Iris pigment epithelial cell (primary cell): ENCODE measurements around the gene CCNI.
"Not testable (repeated sequence)": the region's sequence is repeated elsewhere in the genome, so short reads cannot be mapped to it uniquely, and the experiment has no call there.

Source experiments
- DNase-seq: peaks from one replicate; pipeline ENCODE4 v3.0.0-alpha.2; 2011; ENCODE audit warnings: low read depth

The CCNI gene

DNA sequence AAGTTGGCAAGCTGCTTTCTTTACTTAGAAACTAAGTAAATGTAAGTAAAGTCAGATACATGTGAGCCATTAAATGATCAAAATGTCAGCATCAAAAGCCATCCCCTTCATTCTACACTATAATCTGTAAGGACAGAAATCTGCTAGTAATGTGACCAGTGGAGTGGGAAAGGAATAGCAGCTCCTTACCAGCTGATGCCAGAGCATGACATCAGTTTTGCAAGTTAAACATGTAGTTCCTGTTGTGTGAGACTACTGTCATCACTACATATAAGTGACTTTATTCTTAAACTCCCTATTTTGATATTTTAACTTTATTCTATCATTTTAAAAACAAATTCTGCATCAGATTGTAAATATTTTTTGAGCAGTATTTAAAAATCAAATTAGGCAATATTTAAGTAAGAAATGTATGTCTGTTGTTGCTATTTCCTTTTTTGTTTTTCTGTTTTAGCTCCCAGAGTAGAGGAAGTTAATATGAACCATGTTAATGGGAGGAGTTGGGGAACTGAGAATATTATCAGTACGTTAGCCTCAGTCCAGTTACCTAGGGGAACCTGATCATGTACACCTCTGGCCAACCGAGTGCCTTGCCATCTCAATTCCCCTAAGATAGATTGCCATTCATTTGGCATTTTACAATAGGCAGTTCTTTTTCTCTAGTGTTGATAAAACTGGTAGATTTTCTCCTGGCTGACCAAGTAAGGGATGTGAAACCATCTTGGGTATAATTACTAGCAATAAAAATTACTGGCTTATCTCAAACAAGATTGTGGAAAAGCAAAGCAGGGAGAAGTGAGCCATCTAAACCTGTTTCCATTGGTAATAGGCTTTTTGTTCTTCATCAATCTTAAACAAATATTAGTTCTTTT is 34.7 kb downstream of the CCNI start:
- peak; percentile 45 for DNase-seq

DNA sequence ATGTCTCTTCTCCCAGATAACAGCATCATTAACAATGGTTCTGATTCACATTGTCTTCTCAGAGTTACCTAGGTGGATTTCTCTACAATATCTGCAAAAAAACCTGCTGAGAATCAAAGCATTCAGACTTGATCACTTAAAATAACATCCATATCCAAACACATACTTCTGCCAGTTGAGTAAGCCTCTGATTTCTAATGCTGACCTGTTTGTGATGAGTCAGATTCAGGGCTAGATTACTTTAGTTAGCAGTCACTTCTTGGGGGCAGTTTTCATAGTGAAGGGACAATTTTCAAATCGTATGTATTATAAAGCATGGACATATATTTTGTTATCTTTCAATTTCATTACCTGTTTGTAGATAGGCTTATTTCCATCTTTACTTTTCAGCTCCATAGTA is 35.5 kb downstream of the CCNI start:
- DNase-seq = peak; percentile 85

DNA sequence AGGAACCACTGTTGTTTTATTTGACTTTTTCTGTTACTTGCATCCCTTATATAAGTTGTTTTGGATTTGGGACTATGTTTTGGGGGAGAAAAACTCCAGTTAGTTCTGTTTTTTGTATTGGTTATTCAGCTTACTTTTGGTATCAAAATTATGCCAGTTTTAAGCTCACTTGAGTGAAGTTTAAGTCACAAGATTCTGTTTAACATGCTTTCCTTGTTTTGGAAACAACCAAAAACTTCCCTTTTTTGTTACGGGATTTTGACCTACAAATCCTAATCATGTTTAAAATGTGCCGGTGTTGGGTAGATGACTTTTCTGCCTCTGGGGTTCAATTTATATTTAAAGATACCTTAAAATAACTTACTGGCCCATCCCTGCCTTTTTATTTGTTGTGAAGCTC is 36.0 kb downstream of the CCNI start:
- DNase-seq = no peak

DNA sequence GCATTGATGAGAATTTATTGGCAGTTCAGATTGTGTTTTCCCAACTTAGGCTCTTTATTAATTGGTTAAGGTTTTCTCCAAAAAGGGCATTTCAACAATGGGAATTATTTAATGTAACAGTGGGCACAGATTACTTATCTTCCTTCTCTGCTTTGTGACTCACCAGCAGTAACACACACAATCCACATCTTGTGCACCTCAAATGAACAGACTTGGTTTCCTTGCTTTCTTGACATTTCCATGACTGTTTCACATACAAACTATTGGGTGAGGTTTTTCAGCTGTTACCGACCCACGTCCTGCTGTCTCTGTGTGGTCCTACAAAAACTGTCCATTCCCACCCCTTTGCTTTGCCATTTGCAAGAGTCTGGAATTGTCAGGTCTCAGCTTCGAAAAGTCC is 38.1 kb downstream of the CCNI start:
- DNase-seq = peak; percentile 51

DNA sequence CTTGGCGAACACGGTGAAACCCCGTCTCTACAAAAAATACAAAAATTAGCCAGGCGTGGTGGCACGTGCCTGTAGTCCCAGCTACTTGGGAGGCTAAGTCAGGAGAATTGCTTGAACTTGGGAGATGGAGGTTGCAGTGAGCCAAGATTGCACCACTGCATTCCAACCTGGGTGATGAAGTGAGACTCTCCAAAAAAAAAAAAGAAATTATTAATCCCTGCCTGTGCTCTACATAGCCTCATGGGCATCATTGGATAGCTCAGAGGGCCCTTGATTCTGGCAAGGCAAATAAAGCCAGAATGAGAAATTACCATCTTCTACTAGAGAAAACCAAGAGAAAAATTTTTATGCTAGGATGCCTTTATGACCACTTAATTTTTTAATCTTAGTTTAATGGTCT is 38.6 kb downstream of the CCNI start:
- peak; percentile 38 for DNase-seq

DNA sequence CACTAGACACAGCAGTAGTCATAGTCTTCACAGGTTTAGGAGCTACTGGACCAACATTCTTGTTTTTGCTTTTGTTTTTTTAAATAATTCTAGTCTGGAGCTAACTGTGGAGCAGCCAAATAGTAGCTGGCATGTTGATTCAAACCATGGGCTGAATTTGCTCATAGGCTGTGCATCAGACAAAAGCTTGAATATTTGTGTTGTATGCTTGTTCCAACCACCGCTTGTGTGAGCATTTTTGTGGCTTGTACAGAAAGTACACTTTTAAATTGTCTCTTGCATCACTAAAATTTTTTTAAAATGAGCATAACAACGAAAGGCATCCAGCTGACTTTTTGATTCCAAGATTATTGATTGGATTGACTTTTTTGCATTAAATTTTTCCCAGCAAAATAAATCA is 39.6 kb downstream of the CCNI start:
- DNase-seq = peak; percentile 97

DNA sequence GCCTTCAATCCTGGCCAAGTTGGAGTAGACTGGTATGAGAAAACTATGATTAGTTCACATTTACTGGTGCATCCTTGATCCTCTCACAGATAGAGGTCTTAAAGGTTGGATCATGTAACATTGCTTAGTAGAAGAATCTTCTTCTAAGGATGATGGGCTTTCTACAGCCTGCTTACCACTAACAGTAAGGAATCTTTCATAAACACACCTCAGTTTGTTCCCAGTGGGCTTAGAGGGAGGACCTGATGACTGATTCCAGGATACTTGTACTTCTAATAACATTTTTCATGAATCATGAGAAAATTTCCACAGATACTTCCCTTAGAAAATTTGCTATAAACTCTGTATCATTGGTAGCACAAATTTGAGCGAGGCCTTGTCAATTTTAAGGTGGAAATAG is 40.6 kb downstream of the CCNI start:
- peak; percentile 29 for DNase-seq

DNA sequence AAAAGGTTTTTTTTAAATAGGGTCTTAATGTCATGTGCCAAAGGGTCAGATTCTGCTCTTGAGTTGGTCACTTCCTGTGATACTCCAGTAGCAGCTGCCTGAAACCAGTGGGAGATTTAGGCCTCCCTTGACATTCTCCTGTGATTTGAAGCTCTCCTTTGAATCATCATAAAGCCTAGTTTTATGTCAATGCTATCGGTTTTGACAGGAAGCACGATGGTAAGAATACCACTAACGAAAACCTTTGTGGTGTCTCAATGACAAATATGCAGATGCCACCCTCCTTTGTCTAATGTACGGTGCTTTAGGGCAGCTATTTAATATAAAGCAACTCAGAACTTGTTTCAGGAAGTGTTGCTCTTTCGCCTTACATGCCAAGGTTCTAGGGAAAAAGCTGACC is 44.2 kb downstream of the CCNI start:
- no peak for DNase-seq

DNA sequence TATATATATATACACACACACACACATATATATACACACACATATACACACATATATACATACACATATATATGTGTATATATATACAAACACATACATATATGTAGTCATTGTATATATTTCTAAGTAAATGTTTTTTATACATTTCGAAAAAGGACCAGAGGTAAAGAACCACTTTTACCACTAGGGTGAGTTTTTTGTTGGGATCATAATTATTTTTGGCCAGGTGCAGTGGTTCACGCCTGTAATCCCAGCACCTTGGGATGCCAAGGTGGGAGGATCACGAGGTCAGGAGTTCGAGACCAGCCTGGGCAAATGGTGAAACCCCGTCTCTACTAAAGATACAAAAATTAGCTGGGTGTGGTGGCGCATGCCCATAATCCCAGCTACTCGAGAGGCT is 46.0 kb downstream of the CCNI start:
- not testable (repeated sequence) for DNase-seq

DNA sequence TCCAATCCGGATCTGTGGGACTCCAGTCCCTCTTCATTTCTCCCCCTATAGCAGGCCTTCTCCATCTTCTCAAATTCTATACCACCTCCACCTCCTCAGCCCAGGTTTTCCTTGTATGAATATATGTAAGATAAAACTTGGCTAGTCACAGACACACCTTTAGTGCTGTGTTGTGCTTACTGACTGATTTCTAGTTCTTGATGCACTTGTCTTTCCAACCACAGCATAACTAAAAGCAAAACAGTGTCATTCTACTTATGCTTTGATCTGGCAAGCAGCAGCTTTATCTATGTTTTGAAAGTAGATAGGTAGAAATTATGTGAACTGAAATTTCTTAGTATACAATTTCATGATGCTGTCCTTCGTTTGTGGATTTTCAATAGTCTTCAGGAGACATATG is 47.5 kb downstream of the CCNI start:
- no peak for DNase-seq

DNA sequence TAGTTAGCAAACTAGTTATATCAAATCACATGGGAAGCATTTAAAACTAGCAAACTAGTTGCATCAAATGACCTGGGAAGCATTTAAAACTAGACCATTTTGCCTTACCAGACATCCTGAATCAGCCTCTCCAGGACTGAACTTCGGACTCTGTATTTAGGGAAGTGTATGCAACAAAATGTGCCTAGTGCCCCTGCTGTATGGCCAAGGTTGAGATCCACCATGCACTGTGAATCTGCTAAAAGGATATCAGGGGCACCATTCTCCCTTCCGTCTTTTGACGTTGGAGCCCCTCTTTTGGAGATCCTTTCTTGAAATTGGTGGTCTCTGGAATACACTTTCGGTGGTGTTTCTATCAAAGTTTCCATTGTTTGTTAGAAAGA is 49.5 kb downstream of the CCNI start:
- no peak for DNase-seq

DNA sequence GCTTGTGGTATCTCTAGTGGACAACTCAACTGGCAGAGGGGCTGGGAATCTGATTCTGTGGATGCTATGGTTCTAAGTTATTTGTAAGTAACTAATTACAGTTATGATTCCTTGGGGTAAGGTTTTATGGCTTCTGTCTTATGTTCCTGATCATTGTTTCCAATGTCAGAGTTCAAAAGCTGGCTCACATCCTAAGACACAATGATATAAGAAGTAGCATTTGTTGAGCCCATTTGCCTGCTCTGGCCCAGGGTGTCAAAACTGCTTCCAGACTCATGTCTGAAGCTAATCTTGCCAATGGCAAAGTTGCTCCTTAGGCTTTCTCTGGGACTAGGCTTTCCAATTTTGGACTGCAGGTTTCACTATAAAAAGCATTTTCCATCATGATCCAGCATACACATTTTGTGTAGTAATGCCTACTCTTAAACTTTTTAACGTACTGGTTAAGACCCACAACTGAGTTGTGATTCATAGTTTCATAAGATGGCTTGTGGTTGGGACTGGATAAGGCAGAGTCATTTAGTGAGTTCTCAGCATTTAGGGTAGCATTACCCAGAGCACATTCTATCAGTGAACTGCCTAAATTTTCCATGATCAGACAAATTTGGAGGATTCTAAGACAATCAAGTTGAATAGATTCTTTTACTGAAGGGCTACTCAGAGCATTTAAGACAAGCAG is 50.0 kb downstream of the CCNI start:
- DNase-seq = peak; percentile 78

DNA sequence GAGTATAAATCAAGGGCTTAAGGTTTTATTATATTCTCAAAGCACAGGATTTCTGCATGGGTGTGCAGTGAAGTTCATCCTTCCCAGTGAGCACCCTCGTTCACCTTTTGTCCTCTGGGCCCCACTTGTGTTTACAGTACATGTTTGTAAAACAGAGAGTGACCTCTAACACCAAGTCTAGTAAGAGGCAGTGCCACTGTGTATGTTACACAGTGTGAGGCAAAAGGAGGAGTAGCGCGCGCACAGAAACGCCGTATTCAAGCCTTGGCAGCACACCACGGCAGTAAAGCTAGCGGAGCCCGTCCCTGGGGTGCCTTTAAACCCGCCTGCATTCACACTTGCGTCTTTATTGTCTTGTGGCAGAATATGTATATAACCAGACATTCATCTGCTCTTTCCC is 51.9 kb downstream of the CCNI start:
- no peak for DNase-seq

DNA sequence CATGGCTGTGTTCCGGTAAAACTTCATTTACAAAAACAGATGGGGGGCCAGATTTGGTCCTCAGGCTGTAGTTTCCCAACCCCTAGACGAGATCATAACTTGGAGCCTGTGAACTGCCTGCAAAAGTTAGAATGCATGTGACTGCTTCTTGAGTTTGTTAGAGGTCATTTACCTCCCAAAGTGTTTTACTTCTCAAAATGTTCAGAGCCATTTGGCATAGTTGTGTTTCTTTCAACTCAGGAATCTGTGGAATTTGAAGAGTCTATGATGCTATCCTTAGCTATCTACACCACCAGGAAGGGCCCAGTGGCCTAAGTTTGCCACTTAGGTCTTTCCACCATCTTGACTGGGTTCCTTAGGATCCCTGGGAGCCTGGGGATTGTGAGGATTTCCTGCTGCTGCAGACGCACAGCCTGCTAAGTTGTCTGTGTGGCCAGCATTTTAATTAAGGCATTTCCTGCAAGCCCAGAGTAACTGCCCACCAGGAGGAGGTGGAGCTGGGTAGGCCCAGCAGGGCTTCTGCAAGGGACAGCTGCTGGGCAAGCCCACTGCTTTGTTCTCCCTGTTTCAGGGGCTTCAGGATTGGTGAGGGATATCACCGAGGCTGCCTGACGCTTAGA is 53.1 kb downstream of the CCNI start:
- DNase-seq = peak; percentile 90

DNA sequence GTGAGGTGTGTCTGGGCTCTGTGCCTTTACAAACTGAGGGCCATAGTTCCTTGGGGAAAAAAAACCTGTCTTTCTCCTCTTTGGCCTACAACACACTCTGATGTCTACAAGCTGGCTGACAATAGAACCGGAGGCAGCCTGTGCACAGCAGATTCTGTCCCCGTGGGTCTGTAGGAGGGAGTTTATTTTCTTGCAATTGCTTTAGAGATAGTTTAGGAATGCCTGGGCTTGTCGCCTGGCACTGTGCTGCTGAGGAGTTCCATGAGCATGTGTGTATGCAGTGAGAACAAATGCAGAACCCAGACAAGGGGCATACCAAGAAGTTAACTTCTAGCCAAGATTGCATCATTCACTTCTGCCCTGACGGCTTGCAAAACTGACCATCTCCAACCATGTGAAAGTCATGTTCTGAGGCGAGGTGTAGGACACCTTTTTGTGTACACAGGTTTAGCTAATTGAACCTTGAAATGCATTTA is 54.1 kb downstream of the CCNI start:
- peak; percentile 96 for DNase-seq

DNA sequence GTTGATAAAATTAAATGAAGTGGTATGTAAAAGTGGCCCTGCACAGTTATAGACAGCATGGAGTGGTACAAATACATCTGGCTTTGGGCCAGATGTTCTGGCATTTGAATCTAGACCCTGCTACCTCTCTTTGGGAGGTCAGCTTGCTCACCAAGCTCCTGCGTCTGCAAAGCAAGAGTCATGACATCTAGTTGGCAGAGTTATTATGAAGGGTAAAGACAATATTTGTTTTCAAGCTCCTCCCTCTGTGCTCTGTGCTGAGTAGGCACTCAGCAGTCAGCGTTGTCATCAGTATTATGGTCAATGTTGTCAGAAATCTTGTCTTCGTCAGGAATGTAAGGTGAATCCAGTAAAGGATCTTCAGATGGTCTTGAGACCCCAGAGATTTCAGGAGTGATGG is 55.8 kb downstream of the CCNI start:
- no peak for DNase-seq

DNA sequence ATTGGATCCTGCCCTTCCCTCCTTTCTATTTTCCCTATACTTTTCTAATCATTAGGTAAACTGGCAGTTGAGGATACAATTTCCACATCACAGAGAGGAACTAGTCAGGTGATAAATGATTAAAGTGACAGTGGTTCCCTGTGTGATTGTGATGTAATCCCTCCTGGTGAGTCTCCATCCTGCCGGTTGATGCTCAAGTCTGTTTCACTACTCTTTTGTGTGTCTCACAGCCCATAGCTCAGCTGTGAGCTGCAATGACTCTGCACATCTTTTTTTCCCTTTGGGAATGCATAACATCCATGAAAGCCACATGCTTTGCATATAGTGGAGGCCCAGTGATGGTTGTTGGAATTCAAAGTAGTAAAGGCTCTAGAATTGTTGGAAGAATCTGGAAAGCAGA is 60.4 kb downstream of the CCNI start:
- DNase-seq = peak; percentile 65

DNA sequence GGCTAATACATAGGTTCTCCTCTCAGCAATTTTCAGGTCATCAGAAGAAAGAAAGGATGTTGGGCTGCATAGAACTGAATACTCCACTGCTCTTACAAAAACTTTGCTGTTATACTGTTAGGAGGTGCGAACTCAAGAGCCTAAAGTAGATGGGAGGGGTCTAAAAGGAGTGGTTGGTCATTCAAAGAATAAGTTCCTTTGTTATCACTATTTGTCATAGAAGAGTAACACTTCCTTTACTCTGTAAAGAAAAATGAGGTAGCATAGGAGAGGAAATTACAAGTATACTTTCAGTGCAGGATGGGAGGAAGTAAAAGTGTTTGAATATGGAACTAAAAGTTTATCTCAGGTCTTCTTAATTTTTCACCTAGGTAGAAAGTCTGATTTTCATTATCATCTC is 61.5 kb downstream of the CCNI start:
- DNase-seq = no peak

DNA sequence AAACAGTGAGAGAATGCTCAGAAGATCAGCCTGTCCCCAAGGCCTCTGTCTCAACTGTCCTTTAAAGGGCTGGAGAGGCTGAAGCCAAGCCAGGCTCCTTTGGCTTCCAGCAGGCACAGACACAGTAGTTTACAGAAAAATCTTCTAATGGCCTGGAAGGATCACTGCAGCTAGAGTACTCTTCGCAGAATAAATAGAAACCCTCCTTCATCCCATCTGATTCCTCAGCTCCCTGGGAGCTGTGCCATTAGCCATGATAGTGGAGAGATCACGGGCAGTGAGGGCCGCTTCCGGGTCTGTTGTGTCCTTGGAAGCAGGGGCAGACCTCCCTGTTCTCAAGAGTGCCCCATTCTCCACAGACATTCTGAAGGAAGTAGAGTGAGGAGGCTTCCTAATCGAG is 63.1 kb downstream of the CCNI start:
- no peak for DNase-seq

DNA sequence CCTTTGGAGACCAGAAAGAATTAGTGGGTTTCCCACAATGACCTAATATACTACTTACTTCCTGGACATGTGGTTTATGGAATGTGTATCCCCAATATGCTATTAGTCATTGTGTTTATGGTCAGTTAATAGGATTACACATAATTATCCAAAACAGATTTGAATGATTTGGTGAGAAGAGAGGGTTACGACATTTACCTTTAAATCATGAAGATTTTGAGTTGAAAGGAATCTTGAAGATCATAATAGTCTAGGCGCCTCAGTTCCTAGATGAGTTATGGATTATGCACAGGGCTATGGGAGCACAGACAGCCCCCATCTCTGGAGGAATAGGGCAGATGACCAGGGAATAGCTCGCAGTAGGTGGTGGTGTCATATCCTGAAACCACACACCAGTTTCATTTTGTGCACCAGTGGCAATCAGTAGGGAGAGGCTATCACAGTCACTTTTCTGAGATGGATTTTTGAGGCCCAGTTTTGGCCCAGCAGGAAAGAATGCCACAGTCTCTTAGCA is 64.9 kb downstream of the CCNI start:
- peak; percentile 86 for DNase-seq

DNA sequence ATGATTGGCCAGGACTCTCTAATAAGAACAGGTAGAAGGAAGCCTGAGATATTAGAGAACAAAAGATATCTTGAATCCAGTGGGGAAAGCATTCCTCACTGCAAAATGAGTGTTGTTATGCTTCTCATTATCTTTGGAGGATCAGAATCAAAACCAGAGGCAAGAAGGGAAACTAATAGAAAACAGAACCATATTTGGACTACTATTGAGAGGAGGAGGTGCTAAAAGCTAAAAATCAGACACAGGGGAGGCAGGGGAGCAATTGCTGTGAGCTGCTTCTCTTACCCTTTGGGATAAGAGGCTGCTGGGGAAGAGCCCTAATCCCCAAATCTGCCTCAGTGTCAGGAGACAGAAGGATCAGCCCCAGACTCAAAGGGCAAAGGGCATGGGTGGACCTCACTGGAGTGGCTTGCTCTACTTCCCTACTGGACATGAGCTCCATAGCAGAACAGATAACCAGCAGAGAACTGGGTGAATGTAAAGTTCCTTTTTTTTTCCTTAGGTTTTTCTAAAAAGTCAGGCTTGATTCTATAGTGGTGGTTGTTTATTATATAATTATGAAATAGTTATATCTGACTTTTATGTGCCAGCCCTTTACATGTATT is 66.2 kb downstream of the CCNI start:
- DNase-seq = no peak
